Mesenteric fat pad (tissue), 1 donor: ENCODE measurements around the gene KIF21B. TPM values are rescaled to one million over a fixed set of nuclear protein-coding genes. Genes with fewer than 3 reads are reported as not detected.

ENCODE experiments used
- DNase-seq: peaks from one replicate; pipeline ENCODE4 v3.0.0-alpha.2; 2020; ENCODE audit warnings: low spot score
- total RNA-seq: library from RNA; stranded (reverse); fragmentation: NEBNext Ultra II Directional; extraction: Animal tissue kit (Norgen Biotek cat#: 25700); gene quantifications from one replicate; pipeline ENCODE4 v1.2.1, GENCODE V29; 2021
- donor health status: DM: yes; HTN: yes; CAD: no.

Gene KIF21B
- total RNA-seq, 1 donor from 2014 or later = 2.8 TPM

DNA sequence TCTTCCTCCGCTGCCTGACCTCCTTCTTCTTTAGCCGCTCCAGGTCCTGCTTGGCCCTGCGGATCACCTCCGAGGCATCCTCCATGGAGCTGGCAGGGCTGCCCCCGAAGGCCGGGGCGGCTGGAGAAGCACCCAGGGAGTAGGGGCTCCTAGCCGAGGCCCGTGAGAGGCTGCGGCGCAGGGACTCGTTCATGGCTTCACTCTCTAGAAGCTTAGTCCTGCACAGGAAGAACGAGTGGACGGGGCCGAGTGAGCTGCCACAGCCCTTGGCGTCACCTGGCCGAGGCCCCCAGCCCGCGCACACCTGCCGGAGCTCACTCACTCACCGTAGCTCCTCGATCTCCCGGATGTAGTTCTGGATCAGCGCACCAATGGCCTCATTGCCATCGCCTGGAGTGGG is 23.1 kb downstream of the KIF21B start:
- no peak for DNase-seq

GRCh38 chr1:200999667-201000066 is 23.8 kb downstream of the KIF21B start:
- no peak for DNase-seq

- DNase-seq = no peak
These were observed 25.2 kb downstream of the KIF21B start for GRCh38 chr1:200998323-200998722.

- DNase-seq = no peak
These were observed 31.0 kb downstream of the KIF21B start for GRCh38 chr1:200992382-200993048.

DNA sequence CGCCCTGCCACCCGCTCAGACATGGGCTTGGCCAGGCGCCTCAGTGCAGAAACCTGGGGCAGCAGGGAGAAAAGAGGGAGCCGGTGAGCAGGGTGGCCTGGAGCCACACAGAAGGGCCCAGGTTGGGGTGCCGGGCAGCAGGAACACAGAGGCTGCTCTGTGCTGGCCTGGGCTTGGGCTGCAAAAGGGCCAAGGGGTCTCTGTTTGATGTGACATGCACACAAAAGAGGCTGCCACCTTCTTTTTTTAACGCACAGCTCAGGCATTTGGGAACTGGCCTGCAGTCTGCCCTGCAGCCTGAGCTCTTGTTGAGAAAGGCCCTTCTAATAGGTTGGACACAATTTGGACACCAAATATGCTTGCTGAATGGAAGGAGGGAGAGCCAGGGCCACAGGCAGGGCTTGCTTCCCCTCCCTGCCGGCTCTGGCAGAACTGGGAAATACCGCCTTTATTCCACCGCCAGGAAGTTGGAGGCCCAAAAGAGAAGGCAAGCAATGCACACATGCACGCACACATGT is 32.4 kb downstream of the KIF21B start:
- no peak for DNase-seq

- DNase-seq = no peak
These were observed 33.4 kb downstream of the KIF21B start for GRCh38 chr1:200990114-200990513.

- no peak for DNase-seq
These were observed 34.2 kb downstream of the KIF21B start for GRCh38 chr1:200989337-200989736.

DNA sequence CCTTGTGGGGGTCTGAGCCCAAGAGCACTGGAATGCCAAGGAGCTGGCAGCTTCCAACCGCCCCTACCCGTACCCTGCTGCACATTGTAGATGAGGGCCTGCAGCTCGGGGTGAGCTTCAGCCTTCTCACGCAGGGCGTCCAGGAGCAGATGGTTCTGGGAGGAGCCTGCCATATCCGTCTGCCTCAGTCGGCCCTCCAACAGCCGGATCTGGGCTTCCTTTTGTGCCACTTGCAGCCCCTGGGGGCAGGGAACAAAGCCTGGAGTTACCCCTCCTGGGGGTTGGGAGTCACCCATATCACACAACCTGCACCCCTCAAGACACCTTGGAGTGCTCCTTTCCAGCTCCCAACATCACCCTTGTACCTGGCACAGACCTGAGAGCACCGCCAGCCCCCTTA is 34.8 kb downstream of the KIF21B start:
- no peak for DNase-seq

DNA sequence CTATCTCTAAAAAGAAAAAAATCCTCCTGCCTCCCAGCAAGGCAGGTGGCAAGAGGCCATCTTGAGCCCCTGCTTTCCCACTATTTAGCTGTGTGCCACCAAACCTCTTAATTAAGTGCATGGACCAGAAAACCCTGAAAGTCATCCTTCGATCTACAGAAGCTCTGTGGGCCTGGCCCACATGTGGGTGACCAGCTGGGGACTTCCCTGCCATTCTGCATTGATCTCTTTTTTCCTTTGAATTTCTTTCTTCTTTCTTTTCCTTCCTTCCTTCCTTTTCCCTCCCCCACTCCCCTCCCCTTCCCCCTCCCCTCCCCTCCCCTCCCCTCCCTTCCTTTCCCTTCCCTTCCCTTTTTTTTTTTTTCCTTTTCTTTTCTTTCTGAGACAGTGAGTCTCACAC is 38.0 kb downstream of the KIF21B start:
- DNase-seq = no peak

- no peak for DNase-seq
These were observed 40.4 kb downstream of the KIF21B start for GRCh38 chr1:200983035-200983561.

DNA sequence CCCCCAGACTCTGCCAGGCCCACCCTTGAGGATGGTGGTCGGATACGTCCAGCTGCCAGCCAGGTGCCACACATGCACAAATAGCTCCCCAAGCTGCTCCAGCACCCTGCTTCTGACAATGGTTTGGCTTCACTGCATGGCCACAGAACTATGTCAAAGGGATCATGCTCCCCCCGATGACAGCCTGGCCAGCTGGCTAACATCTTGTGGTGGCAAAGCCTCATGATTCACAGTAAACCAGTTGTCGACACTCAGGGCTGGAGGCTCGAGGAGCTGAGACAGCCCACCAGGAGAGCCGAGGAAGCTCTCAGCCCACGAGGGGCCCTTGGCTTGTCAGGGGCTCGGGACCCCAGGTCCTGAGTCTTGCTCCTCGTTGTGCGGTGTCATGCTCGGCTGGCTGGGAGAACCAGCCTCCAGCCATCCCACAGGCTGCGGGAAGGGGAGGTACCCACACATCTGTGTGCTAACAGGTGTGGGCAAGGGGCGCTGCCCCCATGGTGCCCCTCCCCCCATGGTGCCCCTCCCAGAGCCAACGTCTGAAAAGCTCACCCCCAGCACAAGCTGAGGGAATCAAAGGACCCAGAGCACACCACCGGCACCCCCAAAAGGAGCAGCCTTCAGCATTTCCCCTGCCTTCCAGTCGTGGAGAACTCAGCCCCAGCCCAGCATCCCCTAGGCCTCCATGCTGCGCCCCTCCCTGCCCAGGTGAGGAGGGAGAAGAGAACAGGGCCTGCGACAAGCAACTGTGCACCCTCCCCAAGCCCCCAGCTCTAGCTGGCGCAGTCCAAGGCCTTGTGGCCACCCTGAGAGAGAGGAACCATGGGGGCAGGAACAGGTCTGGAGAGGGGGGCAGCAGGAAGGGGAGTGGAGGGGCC is 41.2 kb downstream of the KIF21B start:
- no peak for DNase-seq

DNA sequence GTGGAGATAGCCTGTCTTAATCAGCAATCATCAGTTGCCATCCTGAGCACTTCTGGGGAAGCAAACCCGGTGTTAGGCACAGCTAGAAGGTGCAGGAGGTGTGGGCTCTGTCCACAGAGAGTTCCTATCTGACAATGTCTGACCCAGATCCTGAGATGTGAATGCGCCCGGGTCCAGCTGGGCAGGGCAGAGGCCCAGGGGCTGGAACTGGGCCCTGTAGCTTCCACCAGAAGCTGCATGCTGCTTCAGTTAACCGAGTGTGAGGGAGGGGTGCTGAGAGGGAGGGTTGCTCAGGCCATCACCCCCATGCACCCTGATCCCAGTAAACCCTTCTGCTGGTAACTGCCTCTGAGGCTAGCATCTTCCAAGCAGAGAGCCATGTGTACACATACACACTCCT is 42.2 kb downstream of the KIF21B start:
- no peak for DNase-seq

- no peak for DNase-seq
These were observed 42.6 kb downstream of the KIF21B start for GRCh38 chr1:200980873-200981272.

- no peak for DNase-seq
These were observed 43.1 kb downstream of the KIF21B start for GRCh38 chr1:200980452-200980772.

GRCh38 chr1:200979574-200980451 is 43.7 kb downstream of the KIF21B start:
- DNase-seq = no peak

- no peak for DNase-seq
These were observed 46.3 kb downstream of the KIF21B start for GRCh38 chr1:200977071-200977754.

DNA sequence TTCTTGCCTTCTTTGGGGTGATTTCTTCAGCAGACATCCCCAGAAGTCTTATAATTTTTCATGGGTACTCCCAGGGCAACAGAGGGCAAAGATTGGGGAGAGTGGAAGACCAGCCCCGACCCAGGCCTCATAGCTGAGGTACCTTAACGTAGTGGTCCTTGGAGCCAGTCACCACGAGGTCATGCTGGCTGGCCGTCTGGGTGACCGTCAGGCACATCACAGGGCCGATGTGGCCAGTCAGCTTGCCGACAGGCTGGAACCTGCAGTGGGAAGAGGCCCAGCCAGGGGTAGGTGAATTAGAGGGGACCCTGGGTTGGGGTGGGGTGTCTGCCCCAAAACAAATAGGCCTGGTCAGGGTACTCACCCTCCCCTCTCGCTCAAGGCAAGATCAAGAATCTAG is 46.9 kb downstream of the KIF21B start:
- no peak for DNase-seq

DNA sequence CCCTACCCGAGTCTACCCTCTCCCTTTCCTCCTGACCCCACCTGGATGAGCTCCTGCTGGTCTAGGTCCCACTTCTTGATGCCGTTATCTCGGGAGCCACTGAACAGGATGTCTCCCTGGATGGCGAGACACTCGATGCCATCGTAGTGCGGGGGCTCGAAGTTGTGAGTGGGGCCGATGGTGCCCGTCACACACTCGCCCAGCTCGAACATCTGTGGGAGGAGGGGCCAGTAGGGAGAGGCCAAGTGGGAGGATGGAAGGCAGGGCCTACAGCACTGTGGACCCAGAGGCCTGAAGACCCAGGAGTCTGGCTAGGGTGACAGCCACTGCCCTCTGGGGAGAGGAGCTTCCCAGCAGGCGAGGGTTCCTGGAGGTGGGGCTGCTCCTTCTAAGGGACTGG is 48.1 kb downstream of the KIF21B start:
- no peak for DNase-seq

GRCh38 chr1:200974711-200975110 is 48.8 kb downstream of the KIF21B start:
- no peak for DNase-seq

GRCh38 chr1:200973937-200974657 is 49.4 kb downstream of the KIF21B start:
- DNase-seq = no peak
